GM23338 (cell line): ENCODE results near the gene PITPNC1. TPM values are rescaled to one million over a fixed set of nuclear protein-coding genes. Genes with fewer than 3 reads are reported as not detected.
A peak's percentile ranks its signal among the peaks of the same experiment; 100 is the strongest.
"Not testable (repeated sequence)": the region's sequence is repeated elsewhere in the genome, so short reads cannot be mapped to it uniquely, and the experiment has no call there.

ENCODE experiments used
- ATAC-seq: fragments of 200-7000 bp; cut with Tn5 transposase; 3 replicates; pipeline ENCODE4 v1.9.1; 2020
- DNase-seq: peaks from one replicate; pipeline ENCODE4 v3.0.0-alpha.2; 2015; ENCODE audit warnings: low spot score
- H2AFZ ChIP-seq: fragments of 200-600 bp; sonication (generic); 2 replicates; pipeline ENCODE4 v1.8.0; 2016; ENCODE audit warnings: antibody characterized with exemption, mild to moderate bottlenecking, moderate library complexity
- H3F3A ChIP-seq: fragments of 200-600 bp; sonication (generic); replicated peaks from 2 replicates; pipeline ENCODE4 v1.8.0; 2017; ENCODE audit warnings: antibody characterized with exemption, mixed run types, low read depth
- H3K27ac ChIP-seq: fragments of 200-600 bp; sonication (generic); 2 replicates; pipeline ENCODE4 v1.6.1; 2016; ENCODE audit warnings: low read depth
- H3K27me3 ChIP-seq: fragments of 200-600 bp; sonication (generic); 2 replicates; pipeline ENCODE4 v1.8.0; 2016; ENCODE audit warnings: mild to moderate bottlenecking, mixed run types, moderate library complexity; ENCODE audit not compliant: insufficient read depth
- H3K36me3 ChIP-seq: fragments of 200-600 bp; sonication (generic); 2 replicates; pipeline ENCODE4 v1.8.0; 2016; ENCODE audit warnings: mild to moderate bottlenecking; ENCODE audit not compliant: insufficient read depth
- H3K4me1 ChIP-seq: fragments of 200-600 bp; sonication (generic); 2 replicates; pipeline ENCODE4 v1.8.0; 2016; ENCODE audit warnings: mild to moderate bottlenecking, moderate library complexity; ENCODE audit not compliant: insufficient read depth
- H3K4me2 ChIP-seq: fragments of 200-600 bp; sonication (generic); 2 replicates; pipeline ENCODE4 v1.7.1; 2017; ENCODE audit warnings: mixed run types
- H3K4me3 ChIP-seq: fragments of 200-600 bp; sonication (generic); 2 replicates; pipeline ENCODE4 v1.6.1; 2016; ENCODE audit warnings: mixed run types
- H3K79me2 ChIP-seq: fragments of 200-600 bp; sonication (generic); replicated peaks from 2 replicates; pipeline ENCODE4 v1.8.0; 2017; ENCODE audit warnings: mild to moderate bottlenecking; ENCODE audit not compliant: insufficient read depth
- H3K9me2 ChIP-seq: fragments of 200-600 bp; sonication (generic); 2 replicates; pipeline ENCODE4 v1.8.0; 2017; ENCODE audit not compliant: insufficient read depth
- H4K20me1 ChIP-seq: fragments of 200-600 bp; sonication (generic); replicated peaks from 2 replicates; pipeline ENCODE4 v1.8.0; 2017; ENCODE audit warnings: mild to moderate bottlenecking; ENCODE audit not compliant: insufficient read depth
- H3K27ac Mint-ChIP-seq: 2 replicates; pipeline ENCODE4 v1.8.0; 2020; ENCODE audit warnings: inconsistent platforms, mild to moderate bottlenecking, moderate library complexity, mixed read lengths
- H3K27me3 Mint-ChIP-seq: 3 replicates; pipeline ENCODE4 v1.8.0; 2022; ENCODE audit warnings: low read depth, mild to moderate bottlenecking, moderate library complexity, mixed read lengths, inconsistent platforms; ENCODE audit not compliant: insufficient read depth, poor library complexity
- H3K36me3 Mint-ChIP-seq: 3 replicates; pipeline ENCODE4 v1.8.0; 2021; ENCODE audit warnings: low read depth, mild to moderate bottlenecking, inconsistent platforms, moderate library complexity, mixed read lengths
- H3K4me1 Mint-ChIP-seq: 3 replicates; pipeline ENCODE4 v1.8.0; 2020; ENCODE audit warnings: mild to moderate bottlenecking, inconsistent platforms, mixed read lengths
- H3K4me3 Mint-ChIP-seq: 3 replicates; pipeline ENCODE4 v1.8.0; 2021; ENCODE audit warnings: moderate library complexity, mild to moderate bottlenecking, inconsistent platforms, mixed read lengths
- H3K9me3 Mint-ChIP-seq: 3 replicates; pipeline ENCODE4 v1.8.0; 2020; ENCODE audit warnings: moderate library complexity, mild to moderate bottlenecking, inconsistent platforms, mixed read lengths
- CREB1 ChIP-seq: fragments of 250-450 bp; sonication (Bioruptor Pico); IDR thresholded peaks from 2 replicates; pipeline ENCODE4 v1.5.0; 2020; ENCODE audit warnings: low read depth, mild to moderate bottlenecking, moderate library complexity
- CTCF ChIP-seq, 2 experiments: fragments of 200-600 bp in 1 of 2; sonication (generic) in 1 of 2; conservative IDR thresholded peaks; 2 replicates each; pipeline versions ENCODE4 v1.5.1 to v1.6.1; 2016 to 2017; ENCODE audit warnings: antibody characterized with exemption in 2 of 2, low read depth in 2 of 2, mild to moderate bottlenecking in 2 of 2, moderate library complexity in 1 of 2
- EZH2 ChIP-seq: fragments of 200-600 bp; sonication (generic); IDR thresholded peaks from one replicate; pipeline ENCODE4 v1.8.0; 2017; ENCODE audit warnings: antibody characterized with exemption, mild to moderate bottlenecking, low read depth; ENCODE audit not compliant: unreplicated experiment
- EZH2phosphoT487 ChIP-seq: fragments of 200-600 bp; sonication (generic); IDR thresholded peaks from one replicate; pipeline ENCODE4 v1.8.1; 2018; ENCODE audit warnings: antibody characterized with exemption; ENCODE audit not compliant: unreplicated experiment
- JUNB ChIP-seq: IDR thresholded peaks from one replicate; pipeline ENCODE4 v1.6.1; 2016; ENCODE audit warnings: antibody characterized with exemption; ENCODE audit not compliant: unreplicated experiment
- NANOG ChIP-seq: IDR thresholded peaks from 2 replicates; pipeline ENCODE4 v1.6.1; 2016; ENCODE audit warnings: antibody characterized with exemption, borderline replicate concordance
- REST ChIP-seq: IDR thresholded peaks from one replicate; pipeline ENCODE4 v1.6.1; 2018; ENCODE audit warnings: antibody characterized with exemption; ENCODE audit not compliant: unreplicated experiment
- STAT1 ChIP-seq: IDR thresholded peaks from one replicate; pipeline ENCODE4 v1.6.1; 2016; ENCODE audit warnings: antibody characterized with exemption; ENCODE audit not compliant: unreplicated experiment
- ZNF114 ChIP-seq: fragments of 250-450 bp; sonication (Bioruptor Pico); IDR thresholded peaks from 2 replicates; pipeline ENCODE4 v1.5.0; 2020; ENCODE audit warnings: mild to moderate bottlenecking, moderate library complexity
- ZNF331 ChIP-seq: fragments of 250-450 bp; sonication (Bioruptor Pico); IDR thresholded peaks from 2 replicates; pipeline ENCODE4 v1.5.0; 2020; ENCODE audit warnings: low read depth, mild to moderate bottlenecking, moderate library complexity
- ZNF462 ChIP-seq: fragments of 250-450 bp; sonication (Bioruptor Pico); IDR thresholded peaks from 2 replicates; pipeline ENCODE4 v1.5.0; 2020; ENCODE audit warnings: mild to moderate bottlenecking, moderate library complexity
- polyA plus RNA-seq: library from polyadenylated mRNA; unstranded; fragments of >200 nt; fragmentation: Nextera tagmentation; extraction: Ambion mirVana; gene quantifications from 2 replicates; pipeline ENCODE4 v1.2.1, GENCODE V29; 2016
- total RNA-seq: library from RNA; depleted of rRNA; stranded (reverse); fragments of >200 nt; shearing (Covaris generic); gene quantifications from 2 replicates; pipeline ENCODE4 v1.2.3, GENCODE V29; 2014

The PITPNC1 gene
- total and polyA plus RNA-seq, 2 experiments from 2014 or later: 23.0 to 32.6 TPM

GRCh38 chr17:67338353-67338752, 38.7 kb upstream of the PITPNC1 start:
- not testable (repeated sequence) for H3K9me2 ChIP-seq, DNase-seq, H3K9me3 Mint-ChIP-seq, H3K4me3 ChIP-seq, H2AFZ ChIP-seq, H3K4me3 Mint-ChIP-seq, H3K27me3 Mint-ChIP-seq, H3K27me3 ChIP-seq, H3F3A ChIP-seq, H3K4me1 Mint-ChIP-seq, ATAC-seq, H3K4me1 ChIP-seq, H3K4me2 ChIP-seq, H4K20me1 ChIP-seq, H3K79me2 ChIP-seq
- Mint-ChIP-seq H3K36me3 (peaks cover 43% of the 10 kb centered on the region), H3K27ac (peak overlapping the region; percentile 23; the same call in 1 of the 2 replicates)
- Histone ChIP-seq H3K27ac (peak overlapping the region; percentile 37; the same call in 1 of the 2 replicates), H3K36me3 (peaks cover 13% of the 10 kb centered on the region)

GRCh38 chr17:67343237-67343636, 33.8 kb upstream of the PITPNC1 start:
- no peak overlapping the region for H3K4me2 ChIP-seq
- ATAC-seq (no peak), DNase-seq (no peak)
- Mint-ChIP-seq H3K27ac (no peak overlapping the region), H3K4me3 (no peak overlapping the region), H3K4me1 (no peaks in the 10 kb centered on the region; the same call in 2 of the 3 replicates), H3K9me3 (no peaks in the 10 kb centered on the region), H3K27me3 (peaks cover 3% of the 10 kb centered on the region), H3K36me3 (peaks cover 91% of the 10 kb centered on the region)
- no peaks in the 10 kb centered on the region for H4K20me1 ChIP-seq
- H2AFZ ChIP-seq: no peak overlapping the region
- H3K79me2 ChIP-seq: no peaks in the 10 kb centered on the region
- H3K9me2 ChIP-seq: no peaks in the 10 kb centered on the region
- no peaks in the 10 kb centered on the region for H3K4me1 ChIP-seq
- no peak overlapping the region for H3K27ac ChIP-seq
- no peaks in the 10 kb centered on the region for H3F3A ChIP-seq
- no peak overlapping the region for H3K4me3 ChIP-seq
- no peaks in the 10 kb centered on the region for H3K27me3 ChIP-seq
- peaks cover 53% of the 10 kb centered on the region for H3K36me3 ChIP-seq
- TF ChIP-seq CREB1: no peak
- no peak for TF ChIP-seq JUNB
- no peak for TF ChIP-seq ZNF331 (CRISPR knock-in tag)
- no peak for TF ChIP-seq ZNF114
- TF ChIP-seq STAT1: no peak
- no peak for TF ChIP-seq ZNF462 (CRISPR knock-in tag)
- TF ChIP-seq CTCF (conservative IDR thresholded peaks at IDR 0.05; ENCODE audit: low read depth in 2 of 2): no peak
- TF ChIP-seq EZH2phosphoT487: no peak
- no peak for TF ChIP-seq NANOG
- no peak for TF ChIP-seq EZH2
- no peak for TF ChIP-seq REST
